ENCODE data around the gene KRIT1. TPM values are rescaled to one million over a fixed set of nuclear protein-coding genes. Genes with fewer than 3 reads are reported as not detected.

KRIT1 gene
- total and polyA plus RNA-seq, 2 donors (not counting 3 experiments of a cell fraction or from before 2014, with no cell fraction given) = 22.8 to 43.7 TPM

GRCh38 chr7:92282221-92282814 lies 36.6 kb upstream of the KRIT1 start:
- H3K36me3 ChIP-seq (ENCODE audit: control insufficient read depth in 2 of 2, extremely low read depth in 1 of 2, insufficient read depth in 2 of 2, low read length in 2 of 2) = no peaks in the 10 kb centered on the region
- H4K20me1 ChIP-seq (replicated peaks; ENCODE audit: control insufficient read depth, extremely low read depth, insufficient read depth, low read length) = no peaks in the 10 kb centered on the region
- no peak overlapping the region for H3K9ac ChIP-seq (replicated peaks; ENCODE audit: extremely low read depth, insufficient read depth, low read length)
- H3K4me2 ChIP-seq (ENCODE audit: insufficient read depth, low read length) = no peak overlapping the region
- dilution Hi-C loops (cut with MboI; ENCODE audit: extremely low pct_ligation_motif_present, low sequenced_read_pairs) = no loop called here
- no peaks in the 10 kb centered on the region for H3K9me3 ChIP-seq (replicated peaks; ENCODE audit: control insufficient read depth, insufficient read depth, low read length)
- BruUV-seq (replicated peaks) = no TSS peak
- no peak for DNase-seq (ENCODE audit: low read depth, low spot score)
- TF ChIP-seq MYC (IDR thresholded peaks at IDR 0.05; ENCODE audit: low read depth, low read length) = no peak
- no peak for TF ChIP-seq JUN (IDR thresholded peaks at IDR 0.05; ENCODE audit: borderline replicate concordance, insufficient read depth, insufficient read length, low read depth)
- no peak for TF ChIP-seq POLR2AphosphoS5 (IDR thresholded peaks at IDR 0.05; ENCODE audit: insufficient read depth, low read depth, low read length)
- TF ChIP-seq MAX (IDR thresholded peaks at IDR 0.05; ENCODE audit: insufficient read depth, insufficient read length) = no peak
- TF ChIP-seq CTCF (IDR thresholded peaks at IDR 0.05; ENCODE audit: extremely low read depth in 1 of 2, insufficient read depth in 1 of 2, low read depth in 1 of 2, low read length in 2 of 2) = no peak
- TF ChIP-seq GATA2 (IDR thresholded peaks at IDR 0.05; ENCODE audit: insufficient read depth, insufficient read length, low read depth, low read length) = no peak
- TF ChIP-seq POLR2A (IDR thresholded peaks at IDR 0.05; ENCODE audit: low read depth, low read length) = no peak
- no peak for TF ChIP-seq EZH2 (IDR thresholded peaks at IDR 0.05; ENCODE audit: borderline replicate concordance, low read depth, low read length, severe bottlenecking)
- TF ChIP-seq FOS (IDR thresholded peaks at IDR 0.05; ENCODE audit: borderline replicate concordance, insufficient read depth, low read length) = no peak
- FAIRE-seq = no peak
- no peaks in the 10 kb centered on the region for H3K9me1 ChIP-seq (replicated peaks; ENCODE audit: control insufficient read depth, extremely low read depth, insufficient read depth, low read length)
- no peak overlapping the region for H2AFZ ChIP-seq (ENCODE audit: low read depth, low read length)
- intact Hi-C loops (cut with micrococcal nuclease) = no loop called here
- no peak overlapping the region for H3K4me3 ChIP-seq (replicated peaks in 1 of 3; ENCODE audit: insufficient read depth in 1 of 3, low read depth in 1 of 3, low read length in 3 of 3)
- no peaks in the 10 kb centered on the region for H3K4me1 ChIP-seq (ENCODE audit: control insufficient read depth, extremely low read depth, insufficient read depth, low read length)
- peaks cover 29% of the 10 kb centered on the region for H3K79me2 ChIP-seq (ENCODE audit: control insufficient read depth, insufficient read depth, low read length)
- ChIA-PET CTCF (interaction anchor here (0.8 to 1.4 kb wide), 3 partner anchors 9 to 142 kb away, joined by 3 to 5 read pairs (median 4); no protein-coding TSS in a partner anchor), POLR2A (no interaction called here)
- no peak overlapping the region for H3K27ac ChIP-seq (ENCODE audit: insufficient read depth, low read depth, low read length)
- no peaks in the 10 kb centered on the region for H3K27me3 ChIP-seq (ENCODE audit: control insufficient read depth in 2 of 2, insufficient read depth in 2 of 2, low read length in 2 of 2)
